ENCODE measurements around the gene KIRREL3. TPM values are rescaled to one million over a fixed set of nuclear protein-coding genes. Genes with fewer than 3 reads are reported as not detected.

The KIRREL3 gene
- total RNA-seq, 2 experiments from 2014 or later = not detected

GRCh38 chr11:126476977-126477376 lies 523.6 kb downstream of the KIRREL3 start:
- H3K9me3 Mint-ChIP-seq = no peaks in the 10 kb centered on the region
- intact Hi-C loops (cut with DNase I, micrococcal nuclease) = no loop called here
- H3K9me3 ChIP-seq (ENCODE audit: control insufficient read depth in 1 of 2, insufficient read depth in 1 of 2, low read length in 2 of 2) = no peaks in the 10 kb centered on the region
- ChIA-PET POLR2A (no interaction called here), CTCF (no interaction called here)
- TF ChIP-seq CTCF (IDR thresholded peaks at IDR 0.05) = no peak
- peaks cover 21% of the 10 kb centered on the region for H3K4me1 Mint-ChIP-seq (ENCODE audit: low read depth)
- no peaks in the 10 kb centered on the region for H3K27me3 ChIP-seq (ENCODE audit: control insufficient read depth in 1 of 2, insufficient read depth in 2 of 2, low read length in 2 of 2)
- no peak overlapping the region for H3K27ac Mint-ChIP-seq
- no peaks in the 10 kb centered on the region for H3K36me3 Mint-ChIP-seq (ENCODE audit: low read depth)
- H3K27me3 Mint-ChIP-seq = no peaks in the 10 kb centered on the region
- no peaks in the 10 kb centered on the region for H3K36me3 ChIP-seq (ENCODE audit: insufficient read depth, low read length)
- H3K27ac ChIP-seq (ENCODE audit: low read depth in 1 of 2, low read length in 2 of 2) = no peak overlapping the region
- DNase-seq = no peak
- no peak overlapping the region for H3K4me3 ChIP-seq (ENCODE audit: low read length)
- no peak for ATAC-seq (ENCODE audit: poor library complexity)
- H3K4me3 Mint-ChIP-seq = no peak overlapping the region
- H3K4me1 ChIP-seq (ENCODE audit: insufficient read depth, low read length) = peaks cover 17% of the 10 kb centered on the region

- Mint-ChIP-seq H3K27me3 (no peaks in the 10 kb centered on the region), H3K9me3 (no peaks in the 10 kb centered on the region), H3K4me1 (ENCODE audit: low read depth) (peaks cover 21% of the 10 kb centered on the region), H3K36me3 (ENCODE audit: low read depth) (no peaks in the 10 kb centered on the region), H3K4me3 (no peak overlapping the region), H3K27ac (no peak overlapping the region)
- intact Hi-C loops (cut with DNase I, micrococcal nuclease) = no loop called here
- H3K36me3 ChIP-seq (ENCODE audit: insufficient read depth, low read length) = no peaks in the 10 kb centered on the region
- no peaks in the 10 kb centered on the region for H3K27me3 ChIP-seq (ENCODE audit: control insufficient read depth in 1 of 2, insufficient read depth in 2 of 2, low read length in 2 of 2)
- H3K4me3 ChIP-seq (ENCODE audit: low read length) = no peak overlapping the region
- CTCF ChIA-PET = no interaction called here
- peaks cover 17% of the 10 kb centered on the region for H3K4me1 ChIP-seq (ENCODE audit: insufficient read depth, low read length)
- no peak overlapping the region for H3K27ac ChIP-seq (ENCODE audit: low read depth in 1 of 2, low read length in 2 of 2)
- ATAC-seq (ENCODE audit: poor library complexity) = no peak
- POLR2A ChIA-PET = no interaction called here
- DNase-seq = no peak
- TF ChIP-seq CTCF (IDR thresholded peaks at IDR 0.05) = no peak
- no peaks in the 10 kb centered on the region for H3K9me3 ChIP-seq (ENCODE audit: control insufficient read depth in 1 of 2, insufficient read depth in 1 of 2, low read length in 2 of 2)
These were observed 524.2 kb downstream of the KIRREL3 start for GRCh38 chr11:126476266-126476924.

GRCh38 chr11:126475014-126475991 lies 525.3 kb downstream of the KIRREL3 start:
- Mint-ChIP-seq H3K27me3 (no peaks in the 10 kb centered on the region), H3K36me3 (ENCODE audit: low read depth) (no peaks in the 10 kb centered on the region), H3K4me1 (ENCODE audit: low read depth) (peaks cover 15% of the 10 kb centered on the region), H3K27ac (no peak overlapping the region), H3K9me3 (no peaks in the 10 kb centered on the region), H3K4me3 (no peak overlapping the region)
- Histone ChIP-seq H3K9me3 (ENCODE audit: control insufficient read depth in 1 of 2, insufficient read depth in 1 of 2, low read length in 2 of 2) (no peaks in the 10 kb centered on the region), H3K27me3 (ENCODE audit: control insufficient read depth in 1 of 2, insufficient read depth in 2 of 2, low read length in 2 of 2) (no peaks in the 10 kb centered on the region), H3K4me3 (ENCODE audit: low read length) (no peak overlapping the region), H3K27ac (ENCODE audit: low read depth in 1 of 2, low read length in 2 of 2) (no peak overlapping the region), H3K36me3 (ENCODE audit: insufficient read depth, low read length) (no peaks in the 10 kb centered on the region), H3K4me1 (ENCODE audit: insufficient read depth, low read length) (peaks cover 11% of the 10 kb centered on the region)
- DNase-seq (no peak), ATAC-seq (ENCODE audit: poor library complexity) (no peak)
- POLR2A ChIA-PET = no interaction called here
- intact Hi-C loops (cut with DNase I, micrococcal nuclease) = no loop called here
- CTCF ChIA-PET = no interaction called here
- TF ChIP-seq CTCF (IDR thresholded peaks at IDR 0.05) = no peak

All from CD4-positive, alpha-beta T cell (primary cell).